ENCODE measurements around the gene HLA-DMA. TPM values are rescaled to one million over a fixed set of nuclear protein-coding genes. Genes with fewer than 3 reads are reported as not detected.

The HLA-DMA gene
- total and polyA plus RNA-seq, 9 of the 15 experiments (the other 6 are each of a cell fraction or from before 2014, with no cell fraction given): 0.13 to 0.83 (median 0.51) TPM

GRCh38 chr6:32972353-32973143 lies 19.7 kb upstream of the HLA-DMA start (continued):
- TF ChIP-seq CREB1 (IDR thresholded peaks at IDR 0.05) (peak; percentile 60), CREB1 (CRISPR knock-in tag; IDR thresholded peaks at IDR 0.05) (no peak), THRB (CRISPR knock-in tag; conservative IDR thresholded peaks at IDR 0.05) (0 out of 2 replicates have a peak, but pooled peaks have one; percentile 2), ZNF311 (CRISPR knock-in tag; IDR thresholded peaks at IDR 0.05) (no peak), NR2F6 (CRISPR knock-in tag; IDR thresholded peaks at IDR 0.05) (no peak), DDX20 (tag; IDR thresholded peaks at IDR 0.05; ENCODE audit: low read depth) (no peak), ERF (CRISPR knock-in tag; IDR thresholded peaks at IDR 0.05) (no peak; the same call in 1 of the 2 replicates), YBX1 (IDR thresholded peaks at IDR 0.05) (no peak), ZNF324 (CRISPR knock-in tag; IDR thresholded peaks at IDR 0.05) (no peak), HDAC2 (IDR thresholded peaks at IDR 0.05) (no peak), TCFL5 (CRISPR knock-in tag; conservative IDR thresholded peaks at IDR 0.05) (0 out of 2 replicates have a peak, but pooled peaks have one; percentile 1), ZKSCAN8 (CRISPR knock-in tag; IDR thresholded peaks at IDR 0.05) (no peak), NCOR1 (IDR thresholded peaks at IDR 0.05) (no peak), ZBTB43 (CRISPR knock-in tag; IDR thresholded peaks at IDR 0.05) (no peak; the same call in 1 of the 2 replicates), KLF6 (CRISPR knock-in tag; IDR thresholded peaks at IDR 0.05; ENCODE audit: borderline replicate concordance) (no peak), KDM4B (IDR thresholded peaks at IDR 0.05; ENCODE audit: borderline replicate concordance in 2 of 2, low read depth in 1 of 2) (no peak), HMG20B (CRISPR knock-in tag; IDR thresholded peaks at IDR 0.05) (no peak), TBL1XR1 (IDR thresholded peaks at IDR 0.05; ENCODE audit: low read length in 2 of 2) (peak in 1 of 2 experiments; percentile 62; a peak in 1 of 4 replicates)
- TF ChIP-seq, protein P1, sequence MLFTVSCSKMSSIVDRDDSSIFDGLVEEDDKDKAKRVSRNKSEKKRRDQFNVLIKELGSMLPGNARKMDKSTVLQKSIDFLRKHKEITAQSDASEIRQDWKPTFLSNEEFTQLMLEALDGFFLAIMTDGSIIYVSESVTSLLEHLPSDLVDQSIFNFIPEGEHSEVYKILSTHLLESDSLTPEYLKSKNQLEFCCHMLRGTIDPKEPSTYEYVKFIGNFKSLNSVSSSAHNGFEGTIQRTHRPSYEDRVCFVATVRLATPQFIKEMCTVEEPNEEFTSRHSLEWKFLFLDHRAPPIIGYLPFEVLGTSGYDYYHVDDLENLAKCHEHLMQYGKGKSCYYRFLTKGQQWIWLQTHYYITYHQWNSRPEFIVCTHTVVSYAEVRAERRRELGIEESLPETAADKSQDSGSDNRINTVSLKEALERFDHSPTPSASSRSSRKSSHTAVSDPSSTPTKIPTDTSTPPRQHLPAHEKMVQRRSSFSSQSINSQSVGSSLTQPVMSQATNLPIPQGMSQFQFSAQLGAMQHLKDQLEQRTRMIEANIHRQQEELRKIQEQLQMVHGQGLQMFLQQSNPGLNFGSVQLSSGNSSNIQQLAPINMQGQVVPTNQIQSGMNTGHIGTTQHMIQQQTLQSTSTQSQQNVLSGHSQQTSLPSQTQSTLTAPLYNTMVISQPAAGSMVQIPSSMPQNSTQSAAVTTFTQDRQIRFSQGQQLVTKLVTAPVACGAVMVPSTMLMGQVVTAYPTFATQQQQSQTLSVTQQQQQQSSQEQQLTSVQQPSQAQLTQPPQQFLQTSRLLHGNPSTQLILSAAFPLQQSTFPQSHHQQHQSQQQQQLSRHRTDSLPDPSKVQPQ (CRISPR knock-in tag; IDR thresholded peaks at IDR 0.05; ENCODE audit: borderline replicate concordance): no peak
- TF ChIP-seq, protein P2, sequence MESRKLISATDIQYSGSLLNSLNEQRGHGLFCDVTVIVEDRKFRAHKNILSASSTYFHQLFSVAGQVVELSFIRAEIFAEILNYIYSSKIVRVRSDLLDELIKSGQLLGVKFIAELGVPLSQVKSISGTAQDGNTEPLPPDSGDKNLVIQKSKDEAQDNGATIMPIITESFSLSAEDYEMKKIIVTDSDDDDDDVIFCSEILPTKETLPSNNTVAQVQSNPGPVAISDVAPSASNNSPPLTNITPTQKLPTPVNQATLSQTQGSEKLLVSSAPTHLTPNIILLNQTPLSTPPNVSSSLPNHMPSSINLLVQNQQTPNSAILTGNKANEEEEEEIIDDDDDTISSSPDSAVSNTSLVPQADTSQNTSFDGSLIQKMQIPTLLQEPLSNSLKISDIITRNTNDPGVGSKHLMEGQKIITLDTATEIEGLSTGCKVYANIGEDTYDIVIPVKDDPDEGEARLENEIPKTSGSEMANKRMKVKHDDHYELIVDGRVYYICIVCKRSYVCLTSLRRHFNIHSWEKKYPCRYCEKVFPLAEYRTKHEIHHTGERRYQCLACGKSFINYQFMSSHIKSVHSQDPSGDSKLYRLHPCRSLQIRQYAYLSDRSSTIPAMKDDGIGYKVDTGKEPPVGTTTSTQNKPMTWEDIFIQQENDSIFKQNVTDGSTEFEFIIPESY (CRISPR knock-in tag; IDR thresholded peaks at IDR 0.05): no peak
- TF ChIP-seq, protein P3, sequence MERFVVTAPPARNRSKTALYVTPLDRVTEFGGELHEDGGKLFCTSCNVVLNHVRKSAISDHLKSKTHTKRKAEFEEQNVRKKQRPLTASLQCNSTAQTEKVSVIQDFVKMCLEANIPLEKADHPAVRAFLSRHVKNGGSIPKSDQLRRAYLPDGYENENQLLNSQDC (CRISPR knock-in tag; IDR thresholded peaks at IDR 0.05): no peak

All from K562 (cell line).